Hindlimb muscle (tissue), 1 donor: ENCODE measurements around the gene KASH5. TPM values are rescaled to one million over a fixed set of nuclear protein-coding genes. Genes with fewer than 3 reads are reported as not detected.
A peak's percentile ranks its signal among the peaks of the same experiment; 100 is the strongest.

Experiments
- DNase-seq: peaks from one replicate; pipeline ENCODE4 v3.0.0-alpha.2; 2013
- polyA plus RNA-seq: library from polyadenylated mRNA; unstranded; fragments of 120-200 nt; gene quantifications from one replicate; pipeline ENCODE4 v1.2.1, GENCODE V29; 2013; ENCODE audit not compliant: insufficient read length

The KASH5 gene
- polyA plus RNA-seq, 1 donor: not detected

DNA sequence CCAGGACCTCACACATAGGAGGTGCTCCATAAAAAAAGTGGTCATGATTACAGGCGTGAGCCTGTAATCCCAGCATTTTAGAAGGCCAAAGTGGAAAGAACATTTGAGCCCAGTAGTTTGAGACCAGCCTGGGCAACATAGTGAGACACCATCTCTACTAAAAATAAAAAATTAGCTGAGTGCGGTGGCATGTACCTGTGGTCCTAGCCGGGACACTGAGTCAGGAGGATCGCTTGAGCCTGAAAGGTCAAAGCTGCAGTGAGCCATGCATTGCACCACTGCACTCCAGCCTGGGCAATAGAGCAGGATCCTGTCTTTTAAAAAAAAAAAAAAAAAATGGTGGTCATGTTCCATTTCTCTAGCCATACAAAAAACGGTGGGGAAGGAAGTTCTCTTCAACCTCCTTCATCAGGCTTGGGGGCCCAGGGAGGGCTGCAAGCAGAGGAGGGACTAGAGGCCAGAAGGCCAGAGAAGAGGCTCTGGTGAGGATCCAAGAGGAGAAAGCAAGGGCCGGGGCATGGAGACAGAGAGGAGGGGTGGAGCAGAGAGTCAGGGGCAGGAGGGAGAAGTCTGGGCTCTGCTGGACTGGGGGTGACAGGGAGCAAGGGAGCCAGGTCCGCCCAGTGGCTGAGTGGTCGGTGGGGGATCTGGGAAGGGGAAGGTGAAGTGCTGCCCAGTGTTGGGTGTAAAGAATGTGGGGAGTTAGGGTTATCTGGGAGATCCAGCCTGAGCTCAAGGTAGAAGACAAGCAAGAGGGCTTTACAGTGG is 8.9 kb downstream of the KASH5 start:
- no peak for DNase-seq

DNA sequence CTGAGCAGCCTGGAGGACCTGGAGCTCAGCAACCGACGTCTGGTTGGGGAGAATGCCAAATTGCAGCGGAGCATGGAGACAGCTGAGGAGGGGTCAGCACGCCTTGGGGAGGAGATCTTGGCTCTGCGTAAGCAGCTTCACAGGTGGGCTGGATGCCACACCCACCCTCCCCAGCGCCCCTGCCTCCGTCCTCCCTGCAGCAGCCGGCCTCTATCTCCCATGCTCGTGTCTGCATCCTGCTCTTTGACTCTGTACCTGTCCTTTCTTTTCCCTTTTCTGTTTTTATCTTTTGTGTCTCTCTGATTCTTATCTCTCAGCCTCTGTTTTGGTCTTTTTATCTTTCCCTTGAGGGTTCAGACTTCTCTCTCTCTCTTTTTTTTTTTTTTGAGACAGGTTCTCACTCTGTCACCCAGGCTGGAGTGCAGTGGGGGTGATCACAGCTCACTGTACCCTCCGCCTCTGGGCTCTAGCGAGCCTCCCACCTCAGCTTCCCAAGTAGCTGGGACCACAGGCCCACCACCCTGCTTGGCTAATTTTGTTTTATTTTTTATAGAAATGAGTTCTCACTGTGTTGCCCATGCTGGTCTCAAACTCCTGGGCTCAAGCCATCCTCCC is 10.1 kb downstream of the KASH5 start:
- DNase-seq: no peak

GRCh38 chr19:49398931-49399330 is 10.9 kb downstream of the KASH5 start:
- no peak for DNase-seq

DNA sequence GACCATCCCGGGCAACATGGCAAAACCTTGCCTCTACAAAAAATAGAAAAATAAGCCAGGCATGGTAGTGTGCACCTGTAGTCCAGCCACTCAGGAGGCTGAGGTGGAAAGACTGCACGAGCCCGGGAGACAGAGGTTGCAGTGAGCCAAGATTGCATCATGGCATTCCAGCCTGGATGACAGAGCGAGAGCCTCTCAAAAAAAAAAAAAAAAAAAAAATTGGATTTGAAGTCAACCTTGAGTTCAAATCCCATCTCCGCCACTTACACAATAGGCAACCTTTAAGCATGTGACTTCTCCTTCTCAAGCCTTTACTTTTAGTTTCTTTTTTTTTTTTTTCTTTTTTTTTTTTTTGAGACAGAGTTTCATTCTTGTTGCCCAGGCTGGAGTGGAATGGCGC is 12.0 kb downstream of the KASH5 start:
- no peak for DNase-seq

- no peak for DNase-seq
These were observed 15.5 kb downstream of the KASH5 start for GRCh38 chr19:49403404-49404187.

DNA sequence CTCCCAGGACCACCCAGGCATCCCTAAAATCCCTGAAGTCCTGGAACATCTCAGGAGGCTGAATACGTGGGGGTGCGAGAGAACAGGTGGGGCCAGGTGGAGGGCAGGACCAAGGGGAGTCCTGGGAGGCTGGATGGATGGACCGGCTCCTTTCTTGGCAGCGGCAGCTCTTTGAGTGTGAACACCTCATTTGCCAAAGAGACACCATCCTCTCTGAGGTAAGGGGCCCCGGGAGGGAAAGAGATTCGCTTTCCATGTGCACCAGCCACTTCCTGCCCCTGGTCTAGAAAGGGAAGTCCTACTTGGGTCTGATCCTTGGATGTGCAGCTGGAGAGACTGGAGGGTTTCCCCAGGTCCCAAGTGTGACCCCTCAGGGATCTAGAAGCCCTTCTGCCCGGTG is 19.0 kb downstream of the KASH5 start:
- no peak for DNase-seq

GRCh38 chr19:49407482-49408015 is 19.5 kb downstream of the KASH5 start:
- DNase-seq: no peak

- no peak for DNase-seq
These were observed 20.9 kb downstream of the KASH5 start for GRCh38 chr19:49408816-49409440.

DNA sequence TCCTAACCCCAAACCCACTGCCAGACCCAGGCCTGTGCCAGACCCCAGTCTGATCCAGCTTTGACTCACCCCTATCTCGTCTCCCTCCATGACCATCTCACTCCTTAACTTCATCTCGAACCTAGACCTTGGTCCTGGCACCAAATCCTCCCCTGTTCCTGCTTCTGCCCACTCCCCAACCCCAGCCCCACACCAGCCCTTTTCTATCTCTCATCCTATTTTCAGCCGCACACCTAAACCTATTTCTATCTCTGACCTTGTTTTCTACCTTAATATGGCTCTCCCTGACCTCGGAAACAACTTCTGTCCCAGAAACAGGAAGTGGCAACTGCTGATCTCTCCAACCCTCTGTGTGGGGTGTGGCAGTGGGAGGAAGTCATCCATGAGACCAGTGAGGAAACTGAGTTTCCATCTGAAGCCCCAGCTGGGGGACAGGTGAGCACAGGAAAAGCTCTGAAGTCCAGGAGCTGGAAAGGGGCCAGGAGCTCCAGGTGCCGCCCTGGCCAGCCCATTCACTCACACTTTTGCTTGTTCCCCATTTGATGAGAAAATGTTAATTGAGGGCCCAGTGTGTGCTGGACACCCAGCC is 21.5 kb downstream of the KASH5 start:
- no peak for DNase-seq

DNA sequence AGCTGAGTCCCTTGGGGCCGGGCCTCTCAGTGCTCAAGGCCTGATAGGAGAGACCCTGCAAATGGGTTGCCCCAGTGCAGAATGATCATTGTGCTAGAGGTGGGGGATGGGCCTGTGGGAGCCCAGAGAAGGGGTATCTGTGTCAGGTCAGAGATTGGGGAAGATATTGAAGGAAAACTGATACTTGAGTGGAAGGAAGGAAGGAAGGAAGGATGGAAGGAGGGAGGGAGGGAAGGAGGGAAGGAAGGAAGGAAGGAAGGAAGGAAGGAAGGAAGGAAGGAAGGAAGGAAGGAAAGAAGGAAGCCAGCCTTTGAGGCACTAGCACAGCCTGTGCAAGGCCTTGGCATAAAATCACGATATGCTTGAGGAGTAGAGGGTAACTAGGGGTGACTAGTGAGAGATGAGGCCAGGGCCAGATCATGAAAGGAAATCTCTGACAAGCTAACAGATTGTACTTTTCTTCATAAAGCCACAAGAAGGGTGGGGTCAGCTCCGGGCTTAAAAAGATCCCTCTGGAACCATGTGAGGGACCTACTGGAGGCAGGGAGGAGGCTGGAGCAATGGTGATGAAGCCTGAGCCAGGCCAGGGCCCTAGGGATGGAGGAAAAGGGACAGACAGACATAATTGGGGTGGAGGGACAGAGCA is 23.8 kb downstream of the KASH5 start:
- DNase-seq: no peak

DNA sequence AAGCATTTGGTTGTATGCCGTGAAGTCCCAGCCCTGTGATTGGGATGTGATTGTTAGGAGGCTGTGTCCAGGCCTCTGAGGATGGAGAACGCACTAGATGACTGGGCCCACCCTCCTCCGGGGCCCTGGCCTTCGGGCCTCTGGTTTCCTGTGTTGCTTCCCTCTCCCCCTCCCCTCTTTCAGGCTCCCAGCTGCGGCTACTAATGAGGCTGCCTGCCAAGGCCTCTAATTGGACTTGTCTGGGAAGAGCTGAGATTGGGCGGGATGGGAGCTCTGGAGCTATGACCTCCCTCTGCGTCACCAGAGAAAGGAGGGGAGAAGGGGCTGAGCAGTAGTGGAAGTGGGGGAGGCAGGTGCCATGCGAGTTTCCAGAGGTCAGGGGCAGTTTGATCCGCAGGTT is 25.3 kb downstream of the KASH5 start:
- peak; percentile 60 for DNase-seq

- no peak for DNase-seq
These were observed 26.2 kb downstream of the KASH5 start for GRCh38 chr19:49414256-49414655.

DNA sequence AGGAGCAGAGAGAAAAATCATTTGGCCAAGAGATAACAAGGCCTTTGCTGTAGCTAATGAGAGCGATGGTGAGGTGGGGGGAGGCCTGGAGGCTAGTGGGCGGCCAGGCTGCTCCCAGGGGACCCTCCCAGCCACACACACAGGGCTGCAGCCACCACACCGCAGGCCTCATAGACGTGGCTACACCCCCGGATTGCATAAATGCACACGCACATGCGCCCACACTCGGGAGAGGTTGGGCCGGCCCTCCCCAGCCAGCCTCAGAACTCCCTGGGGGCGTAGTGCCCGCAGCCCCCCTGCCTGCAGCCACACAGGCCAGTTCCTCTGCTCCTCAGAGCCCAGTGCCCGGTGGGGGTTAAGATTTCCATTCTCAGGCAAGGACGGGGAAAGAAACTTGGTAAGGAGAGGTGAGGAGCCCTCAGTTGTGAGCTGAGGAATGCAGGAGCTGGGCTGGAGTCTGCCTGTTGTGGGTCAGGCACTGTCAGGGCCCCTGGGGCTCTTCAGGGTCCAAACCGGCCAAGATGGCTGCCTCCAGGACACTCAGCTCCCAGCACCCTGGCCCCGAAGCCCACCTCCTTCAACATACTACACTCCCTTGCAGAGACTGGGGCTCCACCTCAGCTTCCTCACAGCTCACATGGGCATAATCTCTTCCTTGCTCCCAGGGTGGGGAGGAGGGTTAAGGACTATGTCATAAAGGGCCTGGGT is 27.2 kb downstream of the KASH5 start:
- DNase-seq: no peak

DNA sequence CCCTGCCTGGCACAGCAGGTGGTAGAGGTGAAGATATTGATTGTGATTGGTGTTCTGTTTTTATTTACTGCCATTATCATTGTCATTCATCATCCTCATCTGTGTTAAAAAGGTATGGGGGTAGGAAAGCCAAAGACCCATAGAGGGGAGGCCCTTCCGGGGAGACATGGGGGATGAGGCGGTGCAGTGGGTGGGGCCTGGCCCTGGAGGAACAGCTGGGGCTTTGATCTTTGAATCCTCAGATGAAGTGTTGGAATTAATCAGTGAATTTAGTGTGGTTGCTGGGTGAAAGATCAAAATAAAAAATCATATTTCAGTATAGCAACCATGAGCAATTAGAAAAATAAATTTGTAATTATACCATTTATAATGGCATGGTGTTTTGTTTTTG is 27.8 kb downstream of the KASH5 start:
- no peak for DNase-seq

- no peak for DNase-seq
These were observed 29.0 kb downstream of the KASH5 start for GRCh38 chr19:49417088-49417487.

- DNase-seq: no peak
These were observed 30.5 kb downstream of the KASH5 start for GRCh38 chr19:49418511-49418910.

GRCh38 chr19:49419173-49419572 is 31.1 kb downstream of the KASH5 start:
- DNase-seq: no peak

GRCh38 chr19:49420227-49420626 is 32.2 kb downstream of the KASH5 start:
- DNase-seq: no peak

DNA sequence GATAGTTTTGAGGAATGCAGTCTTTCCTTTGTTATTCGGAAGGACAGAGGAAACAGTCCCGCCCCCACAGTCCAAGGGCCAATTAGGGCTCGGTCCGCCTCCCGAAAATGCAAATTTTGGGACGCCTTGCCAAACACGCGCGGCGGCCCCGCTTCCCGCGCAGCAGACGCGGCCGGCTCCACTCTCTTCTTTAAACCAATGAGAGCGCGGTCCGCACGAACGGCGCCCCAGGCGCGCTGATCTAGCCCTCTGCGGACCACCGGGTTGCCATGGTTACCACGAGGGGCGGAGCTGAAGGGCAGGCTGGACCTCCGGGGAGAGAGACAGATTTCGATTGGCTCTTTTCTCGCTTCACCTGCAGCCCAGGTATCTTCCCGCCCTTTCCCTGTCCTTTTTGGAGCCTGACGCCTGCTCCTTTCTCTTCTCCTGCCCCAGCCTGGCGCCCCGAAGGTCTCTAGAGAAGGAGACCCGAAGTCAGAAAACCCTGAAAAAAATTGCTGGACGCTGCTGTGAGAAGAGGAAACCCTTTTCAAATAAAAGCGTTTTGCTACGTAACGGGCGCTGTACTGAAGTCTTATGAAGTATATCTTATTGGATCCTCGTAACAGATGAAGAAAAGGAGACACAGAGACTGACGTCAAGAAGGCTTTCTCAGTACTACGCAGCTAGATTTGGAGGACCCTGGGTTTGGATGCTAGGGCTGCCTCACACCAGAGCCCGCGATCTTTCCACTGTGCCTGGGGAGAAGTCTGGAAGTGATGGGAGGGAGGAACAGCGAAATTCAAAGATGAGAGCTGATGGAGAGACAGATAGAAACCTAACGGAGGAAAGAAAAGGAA is 33.2 kb downstream of the KASH5 start:
- DNase-seq: peak; percentile 63

GRCh38 chr19:49421878-49422202 is 33.8 kb downstream of the KASH5 start:
- no peak for DNase-seq
